Measurements from ENCODE around the gene SLC37A1.

SLC37A1 gene

GRCh38 chr21:42475526-42476387 is 37.9 kb upstream of the SLC37A1 start (continued):
- no peak for TF ChIP-seq ZNF791 (tag by site-specific recombination; IDR thresholded peaks at IDR 0.05)
- no peak for TF ChIP-seq PRDM10 (tag by site-specific recombination; IDR thresholded peaks at IDR 0.05)
- TF ChIP-seq ZBTB7A (tag by site-specific recombination; IDR thresholded peaks at IDR 0.05; ENCODE audit: low read depth): no peak
- no peak for TF ChIP-seq ZNF596 (tag by site-specific recombination; IDR thresholded peaks at IDR 0.05)
- no peak for TF ChIP-seq ZNF585B (tag by site-specific recombination; IDR thresholded peaks at IDR 0.05)
- no peak for TF ChIP-seq REPIN1 (tag by site-specific recombination; IDR thresholded peaks at IDR 0.05; ENCODE audit: low read depth)

- TF ChIP-seq TSHZ1 (tag by site-specific recombination; IDR thresholded peaks at IDR 0.05; ENCODE audit: borderline replicate concordance): no peak
- no peak for TF ChIP-seq ZNF596 (tag by site-specific recombination; IDR thresholded peaks at IDR 0.05)
- Histone ChIP-seq H3K9me3 (ENCODE audit: control insufficient read depth, insufficient read depth, low read depth, low read length) (no peaks in the 10 kb centered on the region), H3K4me3 (ENCODE audit: low read depth, low read length) (no peak overlapping the region), H3K27ac (ENCODE audit: extremely low read depth, low read depth, low read length) (no peak overlapping the region), H3K36me3 (ENCODE audit: control insufficient read depth in 2 of 2, insufficient read depth in 1 of 2, low read length in 2 of 2) (no peaks in the 10 kb centered on the region), H3K4me1 (ENCODE audit: control insufficient read depth, insufficient read depth, low read length) (no peaks in the 10 kb centered on the region)
- POLR2A ChIA-PET: no interaction called here
- CTCF ChIA-PET: interaction anchor here (0.7 kb wide), 1 partner anchor 65 kb away, joined by 3 read pairs; no protein-coding TSS in a partner anchor
Observed at GRCh38 chr21:42476388-42477331, 37.0 kb upstream of the SLC37A1 start.

GRCh38 chr21:42478504-42478903 is 35.1 kb upstream of the SLC37A1 start:
- Histone ChIP-seq H3K36me3 (ENCODE audit: control insufficient read depth in 2 of 2, insufficient read depth in 1 of 2, low read length in 2 of 2) (no peaks in the 10 kb centered on the region), H3K4me3 (ENCODE audit: low read depth, low read length) (no peak overlapping the region), H3K4me1 (ENCODE audit: control insufficient read depth, insufficient read depth, low read length) (no peaks in the 10 kb centered on the region), H3K27ac (ENCODE audit: extremely low read depth, low read depth, low read length) (no peak overlapping the region), H3K9me3 (ENCODE audit: control insufficient read depth, insufficient read depth, low read depth, low read length) (no peaks in the 10 kb centered on the region)
- ChIA-PET POLR2A (no interaction called here), CTCF (no interaction called here)
- TF ChIP-seq ZNF654 (tag by site-specific recombination; IDR thresholded peaks at IDR 0.05; ENCODE audit: low read depth) (no peak), BCL6B (tag by site-specific recombination; IDR thresholded peaks at IDR 0.05) (no peak), ZNF140 (tag by site-specific recombination; IDR thresholded peaks at IDR 0.05) (0 out of 2 replicates have a peak, but pooled peaks have one; percentile 12)
